K562 (cell line): Measurements from ENCODE around the gene FAM171A1. TPM values are rescaled to one million over a fixed set of nuclear protein-coding genes. Genes with fewer than 3 reads are reported as not detected.

Source experiments
- ATAC-seq: fragments of 200-7000 bp; cut with Tn5 transposase; 3 replicates; pipeline ENCODE4 v1.9.1; 2020; ENCODE audit warnings: moderate library complexity
- BruUV-seq: library from RNA; stranded (reverse); fragments of 400-500 nt; replicated peaks from 2 replicates; lab custom pipeline; 2021; lab: Mats Ljungman, UMichigan
- CTCF ChIA-PET: fragments of 300-600 bp; formaldehyde crosslinking; extraction: SDS; loops from one replicate; lab custom pipeline; 2021; ENCODE audit warnings: low intra/inter-chr PET ratio; lab: Yijun Ruan, JAX
- POLR2A ChIA-PET: fragments of 300-600, 350-650 bp; sonication (Branson Sonifier 250); formaldehyde crosslinking; extraction: SDS; loops from one replicate; lab custom pipeline; 2021; ENCODE audit warnings: antibody characterized with exemption, inconsistent platforms; lab: Yijun Ruan, JAX
- DNase-seq, 4 experiments: peaks; one replicate each; pipeline versions ENCODE4 v3.0.0 to v3.0.0-alpha.2; 2011 to 2018; ENCODE audit warnings: low spot score in 3 of 4, mixed read lengths in 3 of 4; ENCODE audit errors: extremely low read depth in 1 of 4
- FAIRE-seq: peaks from 2 replicates; lab custom pipeline; 2011; peaks lifted over from hg19 to GRCh38; lab: Jason Lieb, UNC
- H2AFZ ChIP-seq: 2 replicates; pipeline ENCODE4 v1.6.0; 2011; ENCODE audit warnings: low read depth, low read length, control low read depth, inconsistent platforms
- H3K27ac ChIP-seq: fragments of 200-600 bp; 3 replicates; pipeline ENCODE4 v1.8.0; 2011; ENCODE audit warnings: low read depth, mild to moderate bottlenecking, control low read depth, inconsistent platforms, low read length, moderate library complexity, mixed read lengths; ENCODE audit errors: extremely low read depth
- H3K27me3 ChIP-seq, 2 experiments: fragments of 300-600 bp in 1 of 2; 2 replicates in 1 of 2; 3 replicates in 1 of 2; pipeline versions ENCODE4 v1.6.0 to v1.8.0; 2011; ENCODE audit warnings: inconsistent platforms in 2 of 2, low read length in 2 of 2, mild to moderate bottlenecking in 1 of 2, mixed read lengths in 1 of 2, moderate library complexity in 1 of 2; ENCODE audit not compliant: control insufficient read depth in 2 of 2, insufficient read depth in 2 of 2
- H3K36me3 ChIP-seq: fragments of 300-600 bp; 3 replicates; pipeline ENCODE4 v1.8.0; 2011; ENCODE audit warnings: mild to moderate bottlenecking, low read length, inconsistent platforms; ENCODE audit not compliant: control insufficient read depth, insufficient read depth
- H3K4me1 ChIP-seq, 2 experiments: fragments of 200-600 bp in 1 of 2; replicated peaks in 1 of 2; 2 replicates in 1 of 2; 3 replicates in 1 of 2; pipeline versions ENCODE4 v1.5.1 to v1.8.0; 2011; ENCODE audit warnings: inconsistent platforms in 2 of 2, low read length in 2 of 2, mild to moderate bottlenecking in 1 of 2, mixed read lengths in 1 of 2, moderate library complexity in 1 of 2; ENCODE audit not compliant: control insufficient read depth in 2 of 2, insufficient read depth in 2 of 2
- H3K4me2 ChIP-seq: 2 replicates; pipeline ENCODE4 v1.6.1; 2011; ENCODE audit warnings: low read length, control low read depth, inconsistent platforms, mixed read lengths; ENCODE audit not compliant: insufficient read depth
- H3K4me3 ChIP-seq: fragments of 200-600 bp; sonication (generic), shearing (Covaris generic); 2 replicates; pipeline ENCODE4 v1.5.1; 2016; ENCODE audit warnings: control low read depth, inconsistent platforms
- H3K79me2 ChIP-seq: fragments of 200-600 bp; 3 replicates; pipeline ENCODE4 v1.8.0; 2011; ENCODE audit warnings: low read length, inconsistent platforms; ENCODE audit not compliant: control insufficient read depth, insufficient read depth
- H3K9ac ChIP-seq, 2 experiments: 2 replicates each; pipeline versions ENCODE4 v1.6.0 to v1.6.1; 2011; ENCODE audit warnings: low read depth in 2 of 2, low read length in 2 of 2, control low read depth in 1 of 2, inconsistent platforms in 1 of 2, mild to moderate bottlenecking in 1 of 2, mixed read lengths in 1 of 2; ENCODE audit not compliant: insufficient read depth in 1 of 2
- H3K9me1 ChIP-seq: one replicate; pipeline ENCODE4 v1.6.0; 2011; ENCODE audit warnings: inconsistent platforms, mild to moderate bottlenecking, low read length, moderate library complexity; ENCODE audit not compliant: control insufficient read depth, insufficient read depth
- H3K9me3 ChIP-seq: replicated peaks from 2 replicates; pipeline ENCODE4 v1.5.1; 2011; ENCODE audit warnings: low read depth, low read length, inconsistent platforms; ENCODE audit not compliant: control insufficient read depth, insufficient read depth
- H4K20me1 ChIP-seq: replicated peaks from 2 replicates; pipeline ENCODE4 v1.6.1; 2011; ENCODE audit warnings: low read length, inconsistent platforms, mixed read lengths; ENCODE audit not compliant: control insufficient read depth, insufficient read depth
- BCOR ChIP-seq: fragments of 450-650 bp; IDR thresholded peaks from 2 replicates; pipeline ENCODE4 v1.6.1; 2016
- GABPB2 ChIP-seq: fragments of 250-450 bp; sonication (Bioruptor Pico); conservative IDR thresholded peaks from 2 replicates; pipeline ENCODE4 v1.5.1; 2021; ENCODE audit warnings: mild to moderate bottlenecking
- MAX ChIP-seq: sonication (generic); formaldehyde crosslinking; IDR thresholded peaks from 2 replicates; pipeline ENCODE4 v1.9.0; 2022; ENCODE audit warnings: mild to moderate bottlenecking, missing genetic modification reagents
- NEUROD1 ChIP-seq: fragments of 150-350 bp; IDR thresholded peaks from 2 replicates; pipeline ENCODE4 v1.6.1; 2014; ENCODE audit warnings: borderline replicate concordance, low read length, low read depth; ENCODE audit not compliant: partially characterized antibody
- RFX1 ChIP-seq: fragments of 450-650 bp; IDR thresholded peaks from 2 replicates; pipeline ENCODE4 v1.6.1; 2016; ENCODE audit warnings: mild to moderate bottlenecking, moderate library complexity
- RNF2 ChIP-seq: sonication (generic); IDR thresholded peaks from 2 replicates; pipeline ENCODE4 v1.6.1; 2016
- ZNF518B ChIP-seq: fragments of 250-450 bp; sonication (Bioruptor Pico); IDR thresholded peaks from 2 replicates; pipeline ENCODE4 v1.5.0; 2021; ENCODE audit warnings: mild to moderate bottlenecking, moderate library complexity
- ZNF780A ChIP-seq: fragments of 250-450 bp; sonication (Bioruptor Pico); IDR thresholded peaks from 2 replicates; pipeline ENCODE4 v1.5.0; 2021; ENCODE audit warnings: mild to moderate bottlenecking
- WGBS: fragments of 100-300 bp; shearing (Covaris generic); methylation state at CpG from one replicate; pipeline ENCODE4 v1.1.6; 2016; ENCODE audit warnings: low coverage, mixed read lengths; ENCODE audit not compliant: insufficient coverage; ENCODE audit errors: missing lambda C conversion rate; 5-methylcytosine and 5-hydroxymethylcytosine counted together
- in situ Hi-C: fragments of 300-500 bp; cut with MboI; formaldehyde crosslinking; loops from 4 replicates; pipeline ENCODE4 v1.15.0; 2018; ENCODE audit warnings: inconsistent platforms, mixed read lengths
- intact Hi-C: fragments of 100-400 bp; cut with micrococcal nuclease; formaldehyde crosslinking; loops from 2 replicates; pipeline ENCODE4 v1.14.2; 2022
- polyA plus RNA-seq, 8 experiments: library from polyadenylated mRNA; depleted of rRNA in 4 of 8; stranded (reverse) in 5 of 8; unstranded in 3 of 8; fragments of >200 nt; fragmentation: Nextera tagmentation in 2 of 8; fragmentation: Illumina TruSeq in 1 of 8; extraction: Ambion mirVana in 2 of 8; extraction: Trizol in 1 of 8; gene quantifications; 2 replicates each; pipeline versions ENCODE4 v1.2.1 to v1.2.3, GENCODE V29; 2011 to 2014; ENCODE audit warnings: inconsistent platforms in 1 of 8, missing spikeins in 1 of 8
- total RNA-seq, 7 experiments: library from RNA; depleted of rRNA in 6 of 7; stranded (reverse); fragments of >200 nt in 6 of 7; fragmentation: Illumina TruSeq in 2 of 7; extraction: Trizol in 2 of 7; gene quantifications; 2 replicates each; pipeline versions ENCODE4 v1.2.1 to v1.2.3, GENCODE V29; 2011 to 2021; ENCODE audit warnings: low replicate concordance in 1 of 7

Gene FAM171A1
- total and polyA plus RNA-seq, 9 of the 15 experiments (the other 6 are each of a cell fraction or from before 2014, with no cell fraction given) = 0.51 to 8.2 (median 4.8) TPM

- intact Hi-C loops = no loop called here
- BruUV-seq = no TSS peak
- Histone ChIP-seq H3K9ac (no peak overlapping the region), H3K4me1 (no peaks in the 10 kb centered on the region), H3K79me2 (no peaks in the 10 kb centered on the region)
- TF ChIP-seq GABPB2 (CRISPR knock-in tag) (no peak), NEUROD1 (no peak), RNF2 (no peak), ZNF518B (CRISPR knock-in tag) (no peak), MAX (CRISPR knock-in tag) (no peak), RFX1 (peak; percentile 79), ZNF780A (no peak), BCOR (no peak)
- TF ChIP-seq, all 486 proteins: peak for 1
- DNase-seq = peak in 2 of 4 experiments; percentile 24 to 28
- CTCF ChIA-PET = no interaction called here
- H3K27ac ChIP-seq = no peak overlapping the region
- POLR2A ChIA-PET = no interaction called here
- in situ Hi-C loops = no loop called here
- ATAC-seq = no peak
- peaks cover 9 to 17% of the 10 kb centered on the region in 2 experiments; a peak in 4 of 5 replicates for H3K27me3 ChIP-seq
- no peak overlapping the region for H2AFZ ChIP-seq
- 12% methylated on average over 5 of the region's 5 CpGs for WGBS
- no peak for FAIRE-seq
- no peaks in the 10 kb centered on the region for H3K9me3 ChIP-seq
- no peaks in the 10 kb centered on the region; the same call in 2 of the 3 replicates for H3K36me3 ChIP-seq
- H3K4me3 ChIP-seq = no peak overlapping the region
- H3K4me2 ChIP-seq = no peak overlapping the region
- no peaks in the 10 kb centered on the region for H4K20me1 ChIP-seq
- no peaks in the 10 kb centered on the region for H3K9me1 ChIP-seq
These were observed 133.7 kb downstream of the FAM171A1 start for GRCh38 chr10:15237351-15237750.
